HAP-1 (cell line): ENCODE results near the gene LILRB4.
A peak's percentile ranks its signal among the peaks of the same experiment; 100 is the strongest.
"Not testable (repeated sequence)": the region's sequence is repeated elsewhere in the genome, so short reads cannot be mapped to it uniquely, and the experiment has no call there.

Source experiments
- DNase-seq, 2 experiments: peaks; one replicate each; pipeline ENCODE4 v3.0.0-alpha.2; 2016 to 2020; ENCODE audit warnings: low spot score in 2 of 2
- H3K27me3 ChIP-seq: fragments of 250-450 bp; sonication (Bioruptor Pico); 2 replicates; pipeline ENCODE4 v1.5.1; 2020; ENCODE audit warnings: low read depth, mild to moderate bottlenecking, moderate library complexity
- H3K36me3 ChIP-seq: fragments of 250-450 bp; sonication (Bioruptor Pico); replicated peaks from 2 replicates; pipeline ENCODE4 v1.5.1; 2020; ENCODE audit warnings: mild to moderate bottlenecking
- H3K4me1 ChIP-seq: fragments of 250-450 bp; sonication (Bioruptor Pico); 2 replicates; pipeline ENCODE4 v1.5.1; 2020; ENCODE audit warnings: mild to moderate bottlenecking
- H3K4me3 ChIP-seq: fragments of 250-450 bp; sonication (Bioruptor Pico); 2 replicates; pipeline ENCODE4 v1.5.1; 2020; ENCODE audit warnings: mild to moderate bottlenecking, moderate library complexity
- H3K9me3 ChIP-seq: fragments of 250-450 bp; sonication (Bioruptor Pico); 2 replicates; pipeline ENCODE4 v1.5.1; 2020; ENCODE audit warnings: mild to moderate bottlenecking, moderate library complexity
- in situ Hi-C: fragments of 300-500 bp; cut with MboI; formaldehyde crosslinking; loops from 3 replicates; pipeline ENCODE4 v1.14.3; 2020; ENCODE audit warnings: low sequenced_read_pairs, inconsistent platforms, mixed read lengths

Gene LILRB4

DNA sequence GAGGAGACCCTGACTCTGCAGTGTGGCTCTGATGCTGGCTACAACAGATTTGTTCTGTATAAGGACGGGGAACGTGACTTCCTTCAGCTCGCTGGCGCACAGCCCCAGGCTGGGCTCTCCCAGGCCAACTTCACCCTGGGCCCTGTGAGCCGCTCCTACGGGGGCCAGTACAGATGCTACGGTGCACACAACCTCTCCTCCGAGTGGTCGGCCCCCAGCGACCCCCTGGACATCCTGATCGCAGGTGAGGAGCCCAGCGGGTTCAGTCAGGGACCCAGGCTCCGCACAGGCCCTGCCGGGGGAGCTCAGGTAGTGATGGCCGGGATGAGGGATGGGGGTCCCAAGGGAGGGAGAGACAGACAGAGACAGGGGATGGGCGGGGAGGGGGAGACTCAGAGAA lies 30.3 kb upstream of the LILRB4 start:
- DNase-seq, H3K36me3 ChIP-seq, H3K4me3 ChIP-seq, H3K4me1 ChIP-seq, H3K27me3 ChIP-seq, H3K9me3 ChIP-seq: not testable (repeated sequence)
- in situ Hi-C loops: loop anchor here (5.0 kb wide), 1 partner anchor 335 kb away; no protein-coding TSS in a partner anchor

DNA sequence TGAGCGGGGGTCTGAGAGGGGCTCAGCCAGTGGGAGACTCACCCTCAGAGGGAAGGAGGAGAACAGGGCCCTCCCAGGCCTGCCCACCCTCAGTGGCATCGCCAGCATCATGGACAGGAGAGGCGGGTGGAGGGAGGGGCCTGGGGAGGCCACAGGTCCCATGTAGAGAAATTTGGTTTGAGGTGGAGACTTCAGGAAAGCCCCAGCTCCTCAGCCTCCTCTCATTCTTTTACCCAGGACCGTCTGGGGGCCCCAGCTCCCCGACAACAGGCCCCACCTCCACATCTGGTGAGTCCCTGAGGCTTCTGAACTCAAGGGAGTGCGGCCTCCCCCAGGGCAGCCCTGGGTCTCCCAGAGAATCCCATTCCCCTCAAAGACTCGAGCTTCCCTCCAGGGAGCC lies 29.4 kb upstream of the LILRB4 start:
- no peak for DNase-seq
- no peaks in the 10 kb centered on the region for H3K4me1 ChIP-seq
- no peaks in the 10 kb centered on the region for H3K36me3 ChIP-seq
- H3K4me3 ChIP-seq: no peak overlapping the region
- no peaks in the 10 kb centered on the region for H3K9me3 ChIP-seq
- in situ Hi-C loops: loop anchor here (5.0 kb wide), 1 partner anchor 336 kb away; no protein-coding TSS in a partner anchor
- no peaks in the 10 kb centered on the region for H3K27me3 ChIP-seq

DNA sequence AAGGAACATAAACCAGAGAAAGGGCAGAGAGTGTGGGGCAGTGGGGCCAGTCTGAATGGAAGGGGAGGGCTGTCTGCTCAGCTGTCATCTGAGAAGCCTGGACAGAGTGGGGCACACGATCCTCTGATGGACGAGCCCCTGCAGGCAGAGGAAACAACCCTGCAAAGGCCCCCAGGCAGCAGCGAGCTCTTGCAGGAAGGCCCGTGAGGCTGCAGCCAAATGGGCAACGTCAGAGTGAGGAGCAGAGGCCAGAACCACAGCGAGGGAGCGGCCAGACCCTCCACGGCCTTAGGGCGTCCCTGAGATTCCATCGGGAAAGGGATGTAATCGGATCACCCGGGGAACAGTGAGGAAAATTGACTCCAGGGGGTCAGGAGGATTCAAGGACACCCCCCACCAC lies 26.7 kb upstream of the LILRB4 start:
- H3K9me3 ChIP-seq, DNase-seq, H3K27me3 ChIP-seq, H3K36me3 ChIP-seq, in situ Hi-C loops, H3K4me3 ChIP-seq, H3K4me1 ChIP-seq: not testable (repeated sequence)

DNA sequence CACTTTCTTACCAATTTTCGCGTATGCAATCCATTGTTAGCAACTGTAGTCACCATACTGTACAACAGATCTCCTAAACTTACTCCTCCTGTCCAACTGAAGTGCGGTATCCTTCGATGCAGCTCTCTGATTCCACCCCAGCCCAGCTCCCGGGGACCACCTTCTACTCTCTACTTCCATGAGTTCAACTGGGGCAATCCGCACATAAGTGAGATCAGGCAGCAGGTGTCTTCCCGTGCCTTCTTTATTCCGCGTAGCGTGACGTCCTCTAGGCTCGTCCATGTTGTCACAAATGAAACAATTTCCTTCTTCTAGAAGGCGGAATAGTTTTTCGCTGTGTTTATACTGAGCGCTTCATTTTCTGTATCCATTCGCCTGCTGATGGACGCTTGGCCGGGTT lies 24.1 kb upstream of the LILRB4 start:
- Histone ChIP-seq H3K9me3 (no peaks in the 10 kb centered on the region), H3K4me1 (no peaks in the 10 kb centered on the region), H3K36me3 (no peaks in the 10 kb centered on the region), H3K27me3 (no peaks in the 10 kb centered on the region), H3K4me3 (no peak overlapping the region)
- no peak for DNase-seq
- in situ Hi-C loops: no loop called here

DNA sequence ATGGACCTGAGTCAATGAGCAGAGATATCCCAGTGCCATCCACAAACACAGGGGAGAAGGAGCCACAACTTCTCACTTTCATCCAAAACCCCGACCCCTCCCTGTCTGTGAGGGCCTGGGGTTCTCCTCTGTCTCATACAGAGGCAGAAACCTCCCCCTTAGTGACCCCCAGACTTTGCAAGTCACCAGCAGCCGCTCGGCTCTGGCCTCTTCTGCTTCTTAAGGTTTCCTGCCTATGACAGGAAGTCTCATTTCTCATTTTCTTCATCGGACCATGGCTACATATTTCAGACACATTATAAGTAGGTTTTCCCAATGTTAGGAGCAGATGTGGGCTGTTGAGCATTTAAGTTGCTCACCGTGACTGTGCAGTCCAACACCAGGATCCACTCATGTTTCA lies 19.8 kb upstream of the LILRB4 start:
- H3K4me1 ChIP-seq, DNase-seq, H3K36me3 ChIP-seq, H3K4me3 ChIP-seq, in situ Hi-C loops, H3K27me3 ChIP-seq, H3K9me3 ChIP-seq: not testable (repeated sequence)

DNA sequence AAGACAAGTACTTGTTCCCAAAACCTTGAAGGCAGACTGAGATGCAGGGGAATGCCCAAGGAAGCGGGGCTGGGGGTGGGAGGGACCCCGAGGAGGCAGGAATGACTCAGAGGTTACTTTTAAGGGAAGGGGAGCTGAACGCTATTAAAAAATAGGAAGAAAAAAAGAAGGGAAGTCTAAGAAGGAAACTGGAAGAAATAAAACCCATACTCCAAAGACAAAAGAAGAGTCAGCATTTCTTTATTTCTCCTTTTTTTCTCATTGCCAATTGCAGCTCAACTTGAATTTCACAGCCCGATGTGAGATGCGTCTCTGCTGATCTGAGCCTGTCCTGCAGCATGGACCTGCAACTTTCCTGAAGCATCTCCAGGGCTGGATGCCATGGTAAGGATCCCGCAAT lies 19.2 kb upstream of the LILRB4 start:
- H3K36me3 ChIP-seq, in situ Hi-C loops, H3K27me3 ChIP-seq, DNase-seq, H3K9me3 ChIP-seq, H3K4me3 ChIP-seq, H3K4me1 ChIP-seq: not testable (repeated sequence)

DNA sequence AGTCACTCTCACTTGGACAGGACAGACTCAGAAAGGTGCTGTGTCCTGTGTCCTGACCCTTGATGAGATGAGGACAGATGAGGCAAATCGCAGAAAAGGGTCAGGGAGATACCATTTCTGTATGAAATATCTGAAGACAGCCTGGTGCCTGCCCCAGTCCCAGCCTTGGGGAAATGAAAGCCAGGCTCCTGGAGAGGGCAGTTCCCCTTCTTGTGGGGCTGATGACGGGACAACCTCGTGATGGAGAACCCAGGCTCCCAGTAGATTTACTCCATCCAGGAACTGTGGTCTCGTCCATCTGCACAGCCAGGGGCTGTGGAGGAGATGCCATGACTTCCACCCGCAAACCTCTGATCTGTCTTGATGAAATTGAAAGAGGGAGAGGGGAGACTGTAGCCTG lies 18.7 kb upstream of the LILRB4 start:
- Histone ChIP-seq H3K4me1 (no peaks in the 10 kb centered on the region), H3K27me3 (no peaks in the 10 kb centered on the region), H3K4me3 (no peak overlapping the region), H3K9me3 (no peaks in the 10 kb centered on the region), H3K36me3 (no peaks in the 10 kb centered on the region)
- no peak for DNase-seq
- in situ Hi-C loops: no loop called here

DNA sequence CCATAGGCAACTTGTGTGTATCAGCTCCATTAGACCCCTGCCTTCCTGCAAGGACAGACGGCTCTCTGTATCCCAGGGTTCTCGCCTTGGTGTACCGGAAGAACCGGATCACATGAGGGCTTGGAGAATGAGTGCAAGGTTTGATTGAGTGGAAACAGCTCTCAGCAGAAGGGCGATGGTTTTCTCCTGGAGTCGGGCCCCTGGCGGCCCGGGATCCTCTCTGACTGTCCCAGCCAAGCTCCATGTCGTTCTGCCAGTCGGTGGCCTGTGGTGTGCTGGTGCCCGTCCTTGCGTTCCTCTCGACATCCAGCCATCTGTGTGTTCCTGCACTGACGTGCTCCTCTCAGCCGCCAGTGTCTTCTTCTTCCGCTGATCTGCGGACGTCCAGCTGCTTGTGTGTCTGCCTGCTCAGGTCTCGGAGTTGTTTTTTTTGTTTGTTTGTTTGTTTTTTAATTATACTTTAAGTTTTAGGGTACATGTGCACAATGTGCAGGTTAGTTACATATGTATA lies 16.4 kb upstream of the LILRB4 start:
- DNase-seq: no peak
- no peaks in the 10 kb centered on the region for H3K27me3 ChIP-seq
- no peaks in the 10 kb centered on the region for H3K9me3 ChIP-seq
- H3K36me3 ChIP-seq: no peaks in the 10 kb centered on the region
- no peaks in the 10 kb centered on the region for H3K4me1 ChIP-seq
- in situ Hi-C loops: no loop called here
- no peak overlapping the region for H3K4me3 ChIP-seq

DNA sequence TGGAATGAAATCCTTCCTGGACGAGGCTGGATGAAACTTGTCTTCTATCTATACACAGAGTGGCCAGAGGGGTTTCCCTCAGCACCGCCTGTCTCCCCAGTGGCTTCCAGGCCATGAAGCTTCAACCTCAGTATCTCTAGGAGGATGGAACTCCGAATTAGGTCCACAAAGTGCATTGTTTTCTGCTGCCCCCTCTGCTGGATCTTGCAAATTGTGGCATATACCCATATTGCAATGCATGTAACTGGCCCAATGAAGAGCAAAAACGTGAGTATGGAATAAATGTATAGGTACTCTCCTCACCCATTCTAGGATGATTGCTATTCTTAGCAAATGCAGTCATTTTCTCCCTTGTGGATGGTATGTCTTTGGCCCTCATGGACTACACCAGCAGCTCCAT lies 14.7 kb upstream of the LILRB4 start:
- DNase-seq: no peak
- Histone ChIP-seq H3K36me3 (no peaks in the 10 kb centered on the region), H3K4me3 (no peak overlapping the region), H3K27me3 (no peaks in the 10 kb centered on the region), H3K9me3 (no peaks in the 10 kb centered on the region), H3K4me1 (no peaks in the 10 kb centered on the region)
- in situ Hi-C loops: no loop called here

DNA sequence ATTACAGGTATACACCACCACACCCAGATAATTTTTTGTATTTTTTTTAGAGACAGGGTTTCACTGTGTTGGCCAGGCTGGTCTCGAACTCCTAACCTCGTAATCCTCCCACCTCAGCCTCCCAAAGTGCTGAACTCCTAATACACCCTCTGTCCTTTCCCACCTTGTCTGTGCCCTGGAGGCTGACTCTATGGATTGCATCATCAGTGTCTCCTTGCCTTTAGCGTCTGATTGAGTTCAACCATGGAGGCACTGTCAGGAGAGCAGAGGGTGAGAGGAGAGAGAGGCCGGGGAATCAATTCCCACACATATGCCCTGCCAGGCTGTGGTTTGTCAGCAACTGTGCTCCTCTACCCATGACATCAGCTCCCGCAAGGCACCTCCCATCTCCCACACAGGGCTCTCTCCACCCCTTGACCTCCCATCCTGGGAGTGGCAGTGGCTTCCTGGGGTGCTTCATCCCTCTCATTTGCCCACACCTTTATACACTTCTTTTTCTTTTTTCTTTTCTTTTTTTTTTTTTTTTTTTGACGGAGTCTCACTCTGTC lies 12.6 kb upstream of the LILRB4 start:
- H3K27me3 ChIP-seq: no peaks in the 10 kb centered on the region
- in situ Hi-C loops: no loop called here
- no peaks in the 10 kb centered on the region for H3K36me3 ChIP-seq
- DNase-seq: no peak
- H3K4me1 ChIP-seq: no peaks in the 10 kb centered on the region
- H3K4me3 ChIP-seq: no peak overlapping the region
- H3K9me3 ChIP-seq: no peaks in the 10 kb centered on the region

DNA sequence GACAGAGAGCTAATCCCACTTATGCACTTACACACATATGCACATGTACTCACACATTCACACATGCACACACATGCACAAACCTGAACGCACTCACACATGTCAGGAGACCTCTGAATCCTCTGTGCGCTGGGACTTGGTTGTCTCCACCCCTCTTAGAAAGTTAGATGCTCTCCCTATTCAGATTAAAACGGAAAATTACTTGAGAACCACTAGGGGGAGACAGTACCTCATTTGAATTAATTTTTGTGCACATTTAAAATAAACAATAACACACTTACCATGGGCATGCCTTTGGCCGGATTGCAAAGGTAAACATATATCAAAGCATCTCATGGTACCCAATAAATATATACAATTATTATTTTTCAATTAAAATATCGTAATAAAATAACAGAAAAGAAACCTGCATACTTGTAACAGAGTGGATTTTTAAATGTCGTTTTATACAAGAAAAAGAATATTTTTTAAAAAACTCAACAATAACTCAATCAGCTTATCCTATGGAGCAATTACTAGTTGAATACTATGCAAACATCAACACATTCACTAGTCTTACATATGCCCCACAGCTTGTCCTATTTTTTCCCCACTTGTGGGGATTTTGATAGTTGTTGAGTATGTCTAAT lies 9.5 kb upstream of the LILRB4 start:
- in situ Hi-C loops: no loop called here
- peak in 1 of 2 experiments; percentile 20 for DNase-seq

DNA sequence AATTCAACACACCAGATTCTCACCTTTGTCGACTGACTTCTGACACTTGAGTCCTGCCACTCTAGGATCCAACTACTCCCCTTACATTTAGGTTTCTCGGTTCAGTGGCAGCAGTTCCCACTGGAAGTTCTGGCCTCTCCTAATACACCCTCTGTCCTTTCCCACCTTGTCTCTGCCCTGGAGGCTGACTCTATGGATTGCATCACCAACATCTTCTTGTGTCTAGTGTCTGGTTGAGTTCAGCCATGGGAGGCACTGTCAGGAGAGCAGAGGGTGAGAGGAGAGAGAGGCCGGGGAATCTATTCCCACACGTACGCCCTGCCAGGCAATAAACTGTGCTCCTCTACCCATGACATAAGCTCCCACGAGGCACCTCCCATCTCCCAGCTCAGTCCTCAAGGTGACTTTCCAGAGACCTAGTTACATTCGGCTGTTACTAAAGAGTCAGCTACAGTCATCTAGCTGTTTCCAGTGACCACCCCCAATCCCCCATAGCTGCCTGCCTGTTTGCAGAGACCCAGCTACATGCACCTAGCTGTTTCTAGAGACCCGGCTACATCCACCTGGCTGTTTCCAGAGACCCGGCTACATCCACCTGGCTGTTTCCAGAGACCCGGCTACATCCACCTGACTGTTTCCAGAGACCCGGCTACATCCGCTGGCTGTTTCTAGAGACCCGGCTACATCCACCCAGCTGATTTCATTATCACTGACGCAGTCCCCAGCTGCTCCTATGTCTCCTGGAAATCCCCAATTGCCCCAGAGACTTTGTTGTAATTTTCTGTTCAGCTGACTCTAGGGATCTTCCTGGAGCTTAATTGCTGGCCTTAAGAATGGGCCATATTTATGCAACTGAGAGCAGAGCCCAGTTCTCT lies 8.1 kb upstream of the LILRB4 start:
- in situ Hi-C loops: no loop called here
- Histone ChIP-seq H3K36me3 (no peaks in the 10 kb centered on the region), H3K4me1 (no peaks in the 10 kb centered on the region), H3K27me3 (no peaks in the 10 kb centered on the region), H3K4me3 (no peak overlapping the region), H3K9me3 (no peaks in the 10 kb centered on the region)
- no peak for DNase-seq

More for the DNA sequence above, 9.5 kb upstream of the LILRB4 start:
- Histone ChIP-seq H3K27me3 (no peaks in the 10 kb centered on the region), H3K4me1 (no peaks in the 10 kb centered on the region), H3K4me3 (no peak overlapping the region), H3K9me3 (no peaks in the 10 kb centered on the region), H3K36me3 (no peaks in the 10 kb centered on the region)

DNA sequence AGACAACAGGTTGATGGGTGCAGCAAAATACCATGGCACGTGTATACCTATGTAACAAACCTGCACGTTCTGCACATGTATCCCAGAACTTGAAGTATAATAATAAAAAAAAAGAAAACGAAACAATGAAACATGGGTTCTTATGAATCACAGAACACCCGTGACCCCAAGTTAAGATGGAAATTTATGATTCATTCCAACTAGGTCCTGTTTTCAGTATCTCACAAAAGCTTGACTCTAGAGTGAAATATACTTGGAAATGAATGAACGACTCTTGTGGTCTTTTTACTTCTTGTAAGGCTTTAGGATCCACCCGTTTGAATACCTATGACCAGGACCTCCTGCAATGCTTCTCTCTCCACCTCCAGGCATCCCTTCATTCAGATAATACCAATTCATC lies 3.5 kb upstream of the LILRB4 start:
- no peaks in the 10 kb centered on the region for H3K36me3 ChIP-seq
- H3K4me1 ChIP-seq: no peaks in the 10 kb centered on the region
- H3K9me3 ChIP-seq: no peaks in the 10 kb centered on the region
- H3K4me3 ChIP-seq: no peak overlapping the region
- H3K27me3 ChIP-seq: no peaks in the 10 kb centered on the region
- DNase-seq: no peak
- in situ Hi-C loops: no loop called here

DNA sequence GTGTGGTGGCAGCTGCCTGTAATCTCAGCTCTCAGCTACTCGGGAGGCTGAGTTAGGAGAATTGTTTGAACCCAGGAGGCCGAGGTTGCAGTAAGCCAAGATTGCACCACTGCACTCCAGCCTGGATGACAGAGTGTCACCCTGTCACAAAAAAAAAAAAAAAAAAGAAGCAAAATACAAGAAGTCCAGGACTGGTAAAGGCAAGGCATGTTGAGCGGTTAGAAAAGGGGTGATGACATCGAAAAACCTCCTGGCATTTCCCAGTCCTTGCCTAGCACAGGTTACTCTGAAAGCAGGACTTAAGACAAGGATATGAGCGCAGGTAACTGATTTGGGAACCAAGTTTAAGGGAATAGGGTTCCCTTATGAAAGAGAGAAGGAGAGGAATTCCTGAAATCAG lies 2.5 kb upstream of the LILRB4 start:
- Histone ChIP-seq H3K27me3 (no peaks in the 10 kb centered on the region), H3K4me3 (no peak overlapping the region), H3K9me3 (no peaks in the 10 kb centered on the region), H3K4me1 (no peaks in the 10 kb centered on the region), H3K36me3 (no peaks in the 10 kb centered on the region)
- in situ Hi-C loops: no loop called here
- no peak for DNase-seq
